Stimulated activated CD8-positive, alpha-beta memory T cell treated with anti-CD3 and anti-CD28 coated beads, Interleukin-7, amount 100 ng/mL, for 24 hours (primary cell): ENCODE results near the gene ZNF831.

Experiments used
- DNase-seq: peaks from one replicate; pipeline ENCODE4 v3.0.0-alpha.2; 2020; ENCODE audit warnings: low read depth

Gene ZNF831

DNA sequence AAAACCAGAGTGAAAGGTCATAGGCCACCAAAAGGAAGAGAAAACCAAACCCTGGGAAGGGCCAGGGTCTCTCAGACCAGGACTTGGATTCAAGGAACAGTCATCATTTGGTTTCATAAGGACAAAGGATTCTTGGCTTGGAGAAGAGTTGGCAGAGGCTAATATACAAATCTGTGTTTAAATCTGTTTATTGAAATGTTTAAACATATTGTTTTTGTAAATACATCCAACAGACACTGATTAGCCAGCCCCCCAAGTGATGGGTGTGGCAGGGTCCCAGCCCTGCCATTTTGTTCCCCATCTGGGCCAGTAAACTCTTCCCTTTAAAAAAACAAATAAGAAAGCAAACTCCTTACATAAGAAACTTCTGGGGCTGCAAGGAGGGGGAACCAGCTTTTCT, 6.1 kb upstream of the ZNF831 start:
- no peak for DNase-seq

DNA sequence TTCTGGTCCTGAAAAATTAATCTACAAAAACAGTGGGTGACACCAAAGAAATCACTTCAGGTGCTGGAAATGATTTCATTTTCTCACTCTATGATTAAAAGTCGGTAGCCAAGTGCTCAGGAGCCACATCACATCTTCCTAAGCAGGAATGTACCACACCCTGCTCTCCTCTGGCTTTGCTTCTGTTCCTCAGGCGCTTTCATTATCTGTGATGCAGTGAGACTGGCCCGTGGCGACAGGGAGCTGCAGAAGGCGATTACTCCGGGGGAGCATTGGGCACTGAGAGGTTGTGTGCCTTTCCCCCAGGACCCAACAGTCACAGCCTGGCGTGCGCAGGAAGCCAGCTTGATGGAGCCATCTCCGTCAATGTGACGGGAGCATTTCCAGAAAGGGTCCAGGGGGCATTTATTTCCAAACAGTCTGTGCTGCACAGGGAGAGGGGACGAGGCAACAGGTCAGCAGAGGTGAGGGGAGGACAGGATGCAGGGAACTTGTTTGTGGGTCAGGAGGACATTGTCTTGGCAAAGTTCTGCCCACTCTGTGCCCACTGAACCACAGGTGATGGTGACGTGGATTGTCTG, 5.6 kb upstream of the ZNF831 start:
- no peak for DNase-seq

- DNase-seq: no peak
These were observed 4.9 kb upstream of the ZNF831 start for GRCh38 chr20:59158673-59159072.

- no peak for DNase-seq
These were observed 4.5 kb upstream of the ZNF831 start for GRCh38 chr20:59159091-59159490.

GRCh38 chr20:59159493-59160376, 3.9 kb upstream of the ZNF831 start:
- no peak for DNase-seq

DNA sequence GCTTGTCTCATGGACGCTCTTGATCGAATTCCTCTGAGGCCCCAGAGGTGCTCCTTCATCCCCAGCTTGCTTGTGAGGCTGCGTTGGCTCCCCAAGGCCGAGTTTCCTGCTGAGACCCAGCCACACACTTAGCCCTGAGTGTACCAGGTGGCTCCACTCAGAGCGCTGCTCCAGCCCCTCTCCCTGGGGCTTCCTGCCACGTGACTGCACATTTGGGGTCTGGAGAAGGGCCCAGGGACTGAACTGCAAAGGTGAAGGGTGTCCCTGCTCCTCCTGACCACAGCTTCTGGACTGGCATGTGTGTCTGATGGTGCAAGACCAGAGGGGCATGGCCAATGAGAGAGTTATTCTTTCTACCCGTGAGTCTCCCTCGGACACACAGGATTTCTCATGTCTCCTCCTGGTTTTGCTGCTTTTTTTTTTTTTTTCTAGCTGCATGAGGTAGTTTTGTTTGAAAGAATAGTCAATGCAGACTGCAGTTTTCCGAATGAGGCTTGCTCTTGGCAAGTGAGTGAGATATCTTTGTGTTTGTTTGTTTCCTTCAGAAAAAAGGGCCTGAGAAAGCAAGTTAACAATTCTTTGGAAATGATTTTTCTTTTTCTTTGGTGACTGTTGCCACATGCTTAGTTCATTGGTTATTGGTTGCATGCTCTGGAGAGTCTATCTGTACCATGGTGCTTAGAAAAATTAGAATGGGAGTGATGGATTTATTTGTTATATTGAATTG, 3.1 kb upstream of the ZNF831 start:
- no peak for DNase-seq

DNA sequence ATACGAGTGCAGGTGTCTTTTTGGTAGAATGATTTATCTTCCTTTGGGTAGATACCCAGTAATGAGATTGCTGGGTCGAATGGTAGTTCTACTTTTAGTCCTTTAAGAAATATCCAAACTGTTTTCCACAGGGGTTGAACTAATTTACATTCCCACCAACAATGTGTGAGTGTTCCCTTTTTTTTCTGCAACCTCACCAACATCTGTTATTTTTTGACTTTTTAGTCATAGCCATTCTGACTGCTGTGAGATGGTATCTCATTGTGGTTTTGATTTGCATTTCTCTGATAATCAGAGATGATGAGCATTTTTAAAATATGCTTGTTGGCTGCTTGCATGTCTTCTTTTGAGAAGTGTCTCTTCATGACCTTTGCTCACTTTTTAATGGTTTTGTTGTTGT, 1.9 kb upstream of the ZNF831 start:
- DNase-seq: no peak

- DNase-seq: no peak
These were observed 1.2 kb downstream of the ZNF831 start for GRCh38 chr20:59164686-59165391.

DNA sequence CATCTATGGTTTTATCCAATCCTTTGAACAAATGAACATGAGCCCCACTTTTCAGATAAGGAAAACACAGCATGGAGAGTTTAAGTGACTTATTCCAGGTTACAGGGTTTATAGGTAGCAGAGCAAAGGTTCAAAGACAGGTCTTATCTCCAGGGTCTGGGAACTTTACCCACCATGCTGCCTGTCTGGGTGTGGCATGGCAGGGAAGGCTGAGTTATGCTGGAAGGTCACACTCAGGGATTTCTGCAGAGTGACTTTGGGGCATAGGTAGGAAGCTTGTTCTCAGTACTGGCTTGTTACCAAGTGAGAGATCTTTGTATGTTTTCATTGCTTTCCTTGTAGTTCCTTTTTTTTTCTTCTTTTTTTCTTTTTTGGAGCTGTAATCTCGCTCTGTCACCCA, 1.8 kb downstream of the ZNF831 start:
- no peak for DNase-seq

DNA sequence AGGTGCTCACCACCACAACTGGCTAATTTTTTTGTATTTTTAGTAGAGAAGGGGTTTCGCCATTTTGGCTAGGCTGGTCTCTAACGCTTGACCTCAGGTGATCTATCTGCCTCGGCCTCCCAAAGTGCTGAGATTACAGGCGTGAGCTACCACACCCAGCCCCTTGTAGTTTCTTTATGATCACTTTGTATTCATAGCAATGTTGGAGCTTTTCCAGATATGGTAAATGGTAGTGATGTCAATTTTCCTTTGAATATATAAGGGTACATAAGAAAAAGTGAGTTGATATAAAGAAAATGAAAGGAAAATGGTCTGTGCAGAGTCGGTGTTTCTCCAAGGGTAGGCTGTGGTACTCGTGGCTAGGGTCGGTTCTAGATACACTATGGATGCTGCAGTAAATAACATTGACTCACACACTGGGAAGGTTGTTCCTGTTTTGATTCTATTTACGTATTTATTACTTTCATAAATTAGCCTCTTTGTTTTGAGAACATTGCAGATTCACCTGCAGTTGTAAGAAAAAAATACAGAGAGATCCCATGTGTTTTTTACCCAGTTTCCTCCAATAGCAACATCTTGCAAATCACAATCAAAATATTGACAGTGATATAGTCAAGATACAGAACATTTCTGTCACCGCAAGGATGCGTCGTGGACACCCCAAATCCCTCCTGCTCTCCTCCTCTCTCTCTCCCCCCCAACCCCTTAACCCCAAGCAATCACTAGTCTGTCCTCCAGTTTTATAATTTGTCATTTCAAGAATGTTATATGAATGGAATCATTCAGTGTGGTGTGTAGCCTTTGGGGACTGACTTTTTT, 2.5 kb downstream of the ZNF831 start:
- no peak for DNase-seq

GRCh38 chr20:59170406-59171349, 7.1 kb downstream of the ZNF831 start:
- no peak for DNase-seq

DNA sequence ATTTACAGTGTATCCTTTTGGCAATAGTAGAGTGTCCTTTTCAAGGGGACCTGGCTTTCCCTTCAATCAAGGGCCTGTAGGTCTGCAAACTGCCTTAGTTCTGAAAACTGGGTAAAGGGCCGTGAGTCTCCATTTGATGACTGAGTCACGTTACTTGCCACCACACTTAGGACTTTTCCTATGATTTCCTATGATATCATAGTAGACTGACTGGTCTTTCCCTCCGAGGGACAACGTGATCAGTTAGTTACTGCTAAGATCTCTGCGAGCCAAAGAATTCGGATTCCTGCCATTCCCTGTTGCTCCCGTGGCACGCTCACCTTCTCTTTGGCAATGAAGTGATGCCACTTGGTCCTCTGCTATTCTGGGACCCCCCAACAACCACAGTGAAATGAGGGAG, 8.4 kb downstream of the ZNF831 start:
- no peak for DNase-seq

DNA sequence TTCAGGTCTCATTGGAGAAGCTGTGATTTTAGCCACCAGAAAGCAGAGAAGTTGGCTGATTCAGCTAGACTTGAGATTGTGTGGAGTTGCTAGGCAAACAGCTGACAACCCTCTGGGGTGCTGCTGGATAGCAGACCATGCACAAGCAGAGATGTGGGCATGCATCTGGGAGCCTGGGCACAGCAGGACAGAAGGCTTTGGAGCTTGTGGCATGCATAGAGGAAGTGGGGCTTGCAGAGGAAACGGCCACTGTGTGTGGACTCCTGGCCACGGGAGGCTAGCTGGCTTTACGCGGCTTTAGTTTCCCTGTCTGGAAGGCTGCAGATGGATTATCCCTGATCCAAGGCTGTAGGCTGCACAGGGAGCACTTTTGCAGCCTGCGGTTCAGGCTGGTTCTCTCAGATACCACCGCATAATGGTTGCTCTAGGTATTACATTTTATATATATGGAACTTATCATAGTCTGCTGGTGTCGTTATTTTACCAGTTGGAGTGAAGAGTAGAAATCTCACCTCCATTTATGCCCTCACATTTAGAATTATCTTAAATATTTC, 10.4 kb downstream of the ZNF831 start:
- DNase-seq: no peak

GRCh38 chr20:59175002-59175401, 11.4 kb downstream of the ZNF831 start:
- DNase-seq: no peak

DNA sequence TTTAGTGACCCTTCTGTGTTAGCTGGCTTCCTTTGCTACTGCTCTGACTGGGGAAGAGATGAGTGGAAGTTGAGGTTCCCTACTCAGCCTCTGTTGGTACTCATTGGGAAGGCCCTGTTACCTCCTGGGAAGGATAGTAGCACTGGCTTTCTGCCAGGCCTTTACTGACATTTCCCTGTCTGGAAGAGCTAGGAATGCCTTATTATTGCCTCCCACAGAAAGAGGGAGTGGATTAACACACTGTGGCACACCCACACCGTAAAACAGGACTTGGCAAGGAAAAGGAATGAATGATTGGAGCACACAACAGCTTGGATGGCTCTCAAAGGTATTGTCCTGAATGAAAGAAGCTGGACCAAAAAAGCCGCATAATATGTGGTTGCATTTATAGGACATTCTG, 12.2 kb downstream of the ZNF831 start:
- DNase-seq: no peak

GRCh38 chr20:59176812-59177211, 13.2 kb downstream of the ZNF831 start:
- no peak for DNase-seq

- no peak for DNase-seq
These were observed 13.9 kb downstream of the ZNF831 start for GRCh38 chr20:59177266-59178250.

DNA sequence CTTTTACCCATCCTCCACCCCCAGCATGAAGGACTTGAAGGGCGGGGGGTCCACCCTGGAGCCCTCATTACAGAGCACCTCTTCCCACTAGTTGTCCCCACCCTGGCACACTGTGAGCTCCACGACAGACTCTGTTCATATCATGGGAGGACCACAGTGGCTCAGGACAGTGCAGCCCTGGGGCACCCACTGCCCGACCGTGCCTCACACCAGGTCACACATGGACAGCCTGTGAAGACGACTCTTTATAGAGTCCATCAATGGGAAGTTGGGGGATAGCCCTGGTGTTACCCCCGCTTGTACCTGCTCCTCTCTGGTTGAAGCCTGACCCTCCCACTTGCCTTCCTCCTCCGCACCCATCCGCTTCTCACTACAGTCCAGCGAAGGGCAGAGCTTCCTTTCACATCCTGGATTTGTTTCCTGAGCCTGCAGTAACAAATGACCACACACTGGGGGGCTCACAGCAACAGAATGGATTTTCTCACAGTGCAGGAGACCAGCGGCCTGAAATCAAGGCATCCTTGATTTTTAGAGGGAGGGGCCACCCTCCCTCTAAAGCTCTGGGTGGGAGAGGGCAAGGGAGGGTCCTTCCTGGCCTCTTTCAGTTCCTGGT, 15.5 kb downstream of the ZNF831 start:
- DNase-seq: no peak
